HCT116 (cell line): ENCODE results near the gene DBF4. TPM values are rescaled to one million over a fixed set of nuclear protein-coding genes. Genes with fewer than 3 reads are reported as not detected.

Experiments used
- ATAC-seq: fragments of 200-7000 bp; cut with Tn5 transposase; 2 replicates; pipeline ENCODE4 v1.9.1; 2020; ENCODE audit warnings: mild to moderate bottlenecking, moderate library complexity
- BruUV-seq: library from RNA; stranded (reverse); fragments of 400-500 nt; replicated peaks from 2 replicates; lab custom pipeline; 2021; lab: Mats Ljungman, UMichigan
- CTCF ChIA-PET: fragments of 300-600 bp; sonication (Branson Sonifier 250); formaldehyde crosslinking; loops from one replicate; lab custom pipeline; 2021; ENCODE audit warnings: antibody characterized with exemption; lab: Charles Lee
- POLR2A ChIA-PET: fragments of 300-600, 350-600 bp; sonication (Branson Sonifier 250); formaldehyde crosslinking; loops from one replicate; lab custom pipeline; 2021; ENCODE audit warnings: antibody characterized with exemption; lab: Charles Lee
- RAD21 ChIA-PET, 2 experiments: fragments of 300-600 bp; sonication (Branson Sonifier 250); formaldehyde crosslinking; loops; one replicate each; lab custom pipeline; 2023; ENCODE audit warnings: low total read pairs in 2 of 2; ENCODE audit not compliant: uncharacterized antibody in 2 of 2, unreplicated experiment in 2 of 2, low non-redundant PET in 1 of 2; lab: Charles Lee
- DNase-seq: peaks from one replicate; pipeline ENCODE4 v3.0.0-alpha.2; 2010; ENCODE audit warnings: low read depth, low spot score
- H2AFZ ChIP-seq: fragments of 200-600 bp; shearing (Covaris generic), sonication (generic); 2 replicates; pipeline ENCODE4 v1.6.1; 2017; ENCODE audit warnings: low read depth, mixed run types, mixed read lengths, antibody characterized with exemption, low read length; ENCODE audit not compliant: poor library complexity, severe bottlenecking
- H3K27ac ChIP-seq: 2 replicates; pipeline ENCODE4 v1.5.1; 2012; ENCODE audit warnings: low read depth, low read length
- H3K27me3 ChIP-seq: fragments of 200-600 bp; sonication (generic); 2 replicates; pipeline ENCODE4 v1.6.1; 2016; ENCODE audit warnings: mixed run types, low read length, mixed read lengths; ENCODE audit not compliant: insufficient read depth
- H3K36me3 ChIP-seq, 2 experiments: fragments of 200-500 bp in 1 of 2; fragments of 200-600 bp in 1 of 2; sonication (Bioruptor generic) in 1 of 2; sonication (generic) in 1 of 2; 2 replicates each; pipeline versions ENCODE4 v1.5.1 to v1.6.1; 2014 to 2016; ENCODE audit warnings: low read length in 2 of 2, inconsistent platforms in 1 of 2, mixed read lengths in 1 of 2, mixed run types in 1 of 2; ENCODE audit not compliant: insufficient read depth in 2 of 2, control insufficient read depth in 1 of 2
- H3K4me1 ChIP-seq, 2 experiments: fragments of 200-600 bp in 1 of 2; sonication (generic) in 1 of 2; 2 replicates each; pipeline versions ENCODE4 v1.5.1 to v1.6.1; 2012 to 2017; ENCODE audit warnings: low read length in 2 of 2, inconsistent platforms in 1 of 2, mild to moderate bottlenecking in 1 of 2, mixed read lengths in 1 of 2, mixed run types in 1 of 2, moderate library complexity in 1 of 2; ENCODE audit not compliant: insufficient read depth in 2 of 2, control insufficient read depth in 1 of 2
- H3K4me2 ChIP-seq: fragments of 200-600 bp; sonication (generic); 2 replicates; pipeline ENCODE4 v1.6.1; 2017; ENCODE audit warnings: mixed run types, low read length, mixed read lengths
- H3K4me3 ChIP-seq, 2 experiments: fragments of 200-600 bp in 1 of 2; sonication (generic) in 1 of 2; replicated peaks in 1 of 2; 2 replicates each; pipeline ENCODE4 v1.5.1; 2011 to 2016; ENCODE audit warnings: low read length in 2 of 2, control low read depth in 1 of 2, low read depth in 1 of 2, mild to moderate bottlenecking in 1 of 2, mixed read lengths in 1 of 2, mixed run types in 1 of 2
- H3K79me2 ChIP-seq: fragments of 200-600 bp; sonication (generic); 2 replicates; pipeline ENCODE4 v1.6.1; 2017; ENCODE audit warnings: mild to moderate bottlenecking, mixed run types, low read length, moderate library complexity, mixed read lengths; ENCODE audit not compliant: insufficient read depth
- H3K9ac ChIP-seq: fragments of 200-600 bp; sonication (generic); 2 replicates; pipeline ENCODE4 v1.6.1; 2016; ENCODE audit warnings: low read length, mixed read lengths
- H3K9me2 ChIP-seq: fragments of 200-600 bp; sonication (generic), shearing (Covaris generic); 2 replicates; pipeline ENCODE4 v1.6.1; 2017; ENCODE audit warnings: mixed run types, mild to moderate bottlenecking, moderate library complexity; ENCODE audit not compliant: insufficient read depth
- H3K9me3 ChIP-seq, 2 experiments: fragments of 200-500 bp in 1 of 2; fragments of 200-600 bp in 1 of 2; sonication (Bioruptor generic) in 1 of 2; sonication (generic) in 1 of 2; 2 replicates each; pipeline ENCODE4 v1.6.1; 2014 to 2017; ENCODE audit warnings: low read length in 2 of 2, mixed read lengths in 2 of 2, inconsistent platforms in 1 of 2, low read depth in 1 of 2, mild to moderate bottlenecking in 1 of 2, mixed run types in 1 of 2, moderate library complexity in 1 of 2; ENCODE audit not compliant: control insufficient read depth in 1 of 2, insufficient read depth in 1 of 2
- H4K20me1 ChIP-seq: fragments of 200-600 bp; sonication (generic), shearing (Covaris generic); 2 replicates; pipeline ENCODE4 v1.6.1; 2017; ENCODE audit warnings: mixed run types, mild to moderate bottlenecking, moderate library complexity; ENCODE audit not compliant: insufficient read depth
- ATF3 ChIP-seq: IDR thresholded peaks from 2 replicates; pipeline ENCODE4 v1.6.1; 2012
- EGR1 ChIP-seq: IDR thresholded peaks from 2 replicates; pipeline ENCODE4 v1.6.1; 2012; ENCODE audit warnings: low read depth
- ELF1 ChIP-seq: IDR thresholded peaks from 2 replicates; pipeline ENCODE4 v1.6.1; 2012; ENCODE audit warnings: low read depth, borderline replicate concordance
- EZH2phosphoT487 ChIP-seq: fragments of 200-600 bp; IDR thresholded peaks from 2 replicates; pipeline ENCODE4 v1.6.1; 2018; ENCODE audit warnings: antibody characterized with exemption, borderline replicate concordance
- FOSL1 ChIP-seq: IDR thresholded peaks from 2 replicates; pipeline ENCODE4 v1.6.1; 2012; ENCODE audit warnings: low read depth
- JUND ChIP-seq: IDR thresholded peaks from 2 replicates; pipeline ENCODE4 v1.6.1; 2012
- RAD21 ChIP-seq: IDR thresholded peaks from 2 replicates; pipeline ENCODE4 v1.6.1; 2012; ENCODE audit warnings: low read depth, mild to moderate bottlenecking
- REST ChIP-seq: IDR thresholded peaks from 2 replicates; pipeline ENCODE4 v1.6.1; 2012; ENCODE audit warnings: low read depth
- SP1 ChIP-seq: IDR thresholded peaks from 2 replicates; pipeline ENCODE4 v1.6.1; 2012; ENCODE audit warnings: low read depth
- SRF ChIP-seq: IDR thresholded peaks from 2 replicates; pipeline ENCODE4 v1.6.1; 2012; ENCODE audit warnings: low read depth
- TCF7L2 ChIP-seq: IDR thresholded peaks from 2 replicates; pipeline ENCODE4 v1.7.0; 2011; ENCODE audit warnings: borderline replicate concordance, inconsistent platforms; ENCODE audit not compliant: insufficient read depth, insufficient read length; ENCODE audit errors: extremely low read depth
- YY1 ChIP-seq: IDR thresholded peaks from 2 replicates; pipeline ENCODE4 v1.6.1; 2011; ENCODE audit warnings: low read length, low read depth, moderate library complexity, mild to moderate bottlenecking; ENCODE audit not compliant: insufficient replicate concordance; ENCODE audit errors: extremely low read depth
- ZBTB33 ChIP-seq: IDR thresholded peaks from 2 replicates; pipeline ENCODE4 v1.6.1; 2011; ENCODE audit warnings: mild to moderate bottlenecking, low read length, moderate library complexity; ENCODE audit not compliant: insufficient replicate concordance; ENCODE audit errors: extremely low read depth
- intact Hi-C: fragments of 100-400 bp; cut with micrococcal nuclease; formaldehyde crosslinking; loops from 2 replicates; pipeline ENCODE4 v1.10.0; 2022
- total RNA-seq: library from RNA; stranded (reverse); gene quantifications from one replicate; pipeline ENCODE4 v1.2.1, GENCODE V29; 2021; ENCODE audit not compliant: unreplicated experiment

The DBF4 gene
- total RNA-seq, 1 experiment from 2014 or later, result 62.2 TPM

- Histone ChIP-seq H4K20me1 (no peaks in the 10 kb centered on the region), H3K4me1 (peaks cover 3 to 6% of the 10 kb centered on the region in 2 experiments; a peak in 3 of 4 replicates), H3K27ac (no peak overlapping the region)
- BruUV-seq, result no TSS peak
- TF ChIP-seq SRF, result no peak
- TF ChIP-seq RAD21, result no peak
- TF ChIP-seq, all 23 proteins: peak for 0
- ATAC-seq, result no peak
- POLR2A ChIA-PET, result no interaction called here
- Histone ChIP-seq H3K4me3 (no peak overlapping the region), H3K9ac (no peak overlapping the region), H3K4me2 (no peak overlapping the region), H3K9me2 (no peaks in the 10 kb centered on the region), H3K79me2 (peaks cover 72% of the 10 kb centered on the region), H3K27me3 (no peaks in the 10 kb centered on the region), H3K36me3 (no peaks in the 10 kb centered on the region), H2AFZ (no peak overlapping the region), H3K9me3 (no peaks in the 10 kb centered on the region)
- CTCF ChIA-PET, result no interaction called here
- intact Hi-C loops, result no loop called here
- RAD21 ChIA-PET, result no interaction called here
- no peak for DNase-seq
Measured at GRCh38 chr7:87870471-87870870, 5.8 kb upstream of the DBF4 start.

- POLR2A ChIA-PET, result no interaction called here
- no TSS peak for BruUV-seq
- intact Hi-C loops, result no loop called here
- TF ChIP-seq ATF3 (no peak), TCF7L2 (no peak), YY1 (no peak), JUND (no peak), REST (no peak), FOSL1 (no peak), EZH2phosphoT487 (no peak), EGR1 (no peak), RAD21 (no peak), ZBTB33 (no peak), SP1 (no peak), ELF1 (no peak)
Measured at GRCh38 chr7:87872346-87872745, 3.9 kb upstream of the DBF4 start.

More at GRCh38 chr7:87872346-87872745, 3.9 kb upstream of the DBF4 start:
- Histone ChIP-seq H3K4me3 (no peak overlapping the region), H3K27ac (no peak overlapping the region), H3K9me2 (no peaks in the 10 kb centered on the region), H3K27me3 (no peaks in the 10 kb centered on the region), H3K4me1 (peaks cover 3 to 7% of the 10 kb centered on the region in 2 experiments; a peak in 3 of 4 replicates), H2AFZ (no peak overlapping the region), H3K9ac (no peak overlapping the region), H4K20me1 (no peaks in the 10 kb centered on the region), H3K36me3 (no peaks in the 10 kb centered on the region), H3K9me3 (no peaks in the 10 kb centered on the region), H3K79me2 (peaks cover 85% of the 10 kb centered on the region), H3K4me2 (no peak overlapping the region)
- CTCF ChIA-PET, result no interaction called here
- RAD21 ChIA-PET, result no interaction called here
- ATAC-seq (no peak), DNase-seq (no peak)
